Measurements from ENCODE around the gene FARS2.
"Not testable (repeated sequence)": the region's sequence is repeated elsewhere in the genome, so short reads cannot be mapped to it uniquely, and the experiment has no call there.

The FARS2 gene

DNA sequence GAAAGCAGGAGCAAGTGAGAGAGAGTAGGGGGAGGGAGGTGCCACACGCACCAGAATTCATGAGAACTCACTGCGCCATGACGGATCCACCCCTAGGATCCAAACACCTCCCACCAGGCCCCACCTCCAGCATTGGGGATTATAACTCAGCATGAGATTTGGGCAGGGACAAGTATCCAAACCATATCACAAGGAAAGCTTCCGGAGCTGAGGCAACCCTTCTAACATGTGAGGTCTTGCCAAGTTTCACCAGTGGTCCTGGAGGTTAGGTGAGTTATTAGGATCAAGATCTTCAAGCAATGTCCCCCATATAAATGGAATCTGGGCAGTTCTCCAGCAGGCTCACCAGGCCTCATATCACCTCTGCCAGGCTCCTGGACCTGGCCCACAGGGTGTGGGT is 437.0 kb downstream of the FARS2 start:
- DNase-seq (ENCODE audit: low read depth): no peak

DNA sequence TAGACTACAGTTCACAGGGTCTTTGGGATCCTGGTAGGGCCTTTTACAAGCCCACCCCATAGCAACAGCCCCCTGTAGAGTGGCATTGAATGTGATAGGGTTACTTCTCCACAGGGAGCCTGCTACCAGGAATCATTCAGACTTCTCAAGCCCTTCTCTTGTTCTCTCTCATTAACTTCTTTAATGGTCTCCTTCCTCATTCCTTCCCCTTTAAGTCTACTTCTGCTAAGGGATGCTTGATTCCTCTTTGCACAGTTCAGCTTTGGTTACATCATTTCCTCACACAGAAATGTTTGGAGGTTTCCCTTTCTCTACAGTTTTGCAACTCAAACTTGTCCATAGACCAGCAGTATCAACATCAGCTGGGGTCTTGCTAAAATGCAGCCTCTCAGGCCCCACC is 437.8 kb downstream of the FARS2 start:
- DNase-seq (ENCODE audit: low read depth): not testable (repeated sequence)

DNA sequence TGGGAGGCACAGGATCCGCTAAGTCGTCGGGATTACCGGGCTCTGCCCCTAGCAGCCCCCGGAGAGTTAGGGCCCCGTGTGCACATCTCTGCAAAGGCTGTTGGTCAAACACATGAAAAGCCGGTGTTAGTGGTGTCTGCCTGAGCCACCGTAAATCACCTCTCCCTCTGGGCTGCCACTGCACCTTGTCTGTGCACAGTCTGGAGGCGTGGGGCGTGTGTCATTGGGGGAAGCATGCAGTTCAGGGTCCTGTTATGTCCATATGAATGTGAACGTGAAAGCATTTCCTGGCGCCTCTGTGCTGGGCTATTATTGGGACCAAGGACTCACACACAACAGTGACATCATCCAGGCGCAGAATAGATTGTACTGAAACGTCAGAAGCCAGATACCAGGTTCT is 439.9 kb downstream of the FARS2 start:
- DNase-seq (ENCODE audit: low read depth): no peak

DNA sequence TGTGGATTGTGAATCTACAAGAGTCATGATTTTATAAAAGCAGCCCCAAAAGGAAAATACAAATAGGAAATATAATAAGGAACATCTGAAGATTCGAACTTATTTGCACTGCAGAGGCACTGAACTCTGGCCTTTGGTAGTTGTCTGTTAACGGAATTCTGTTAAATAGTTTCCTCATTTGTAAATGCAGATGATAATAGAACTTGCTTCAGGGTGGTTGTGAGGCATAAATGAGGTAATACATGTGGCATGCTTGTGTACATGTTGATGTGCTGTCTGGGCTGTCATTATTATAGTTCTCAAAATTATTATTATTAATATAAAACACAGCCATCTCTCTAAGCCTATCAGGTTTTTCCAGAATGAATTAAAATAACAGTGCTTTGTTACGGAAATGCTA is 443.4 kb downstream of the FARS2 start:
- DNase-seq (ENCODE audit: low read depth): no peak

DNA sequence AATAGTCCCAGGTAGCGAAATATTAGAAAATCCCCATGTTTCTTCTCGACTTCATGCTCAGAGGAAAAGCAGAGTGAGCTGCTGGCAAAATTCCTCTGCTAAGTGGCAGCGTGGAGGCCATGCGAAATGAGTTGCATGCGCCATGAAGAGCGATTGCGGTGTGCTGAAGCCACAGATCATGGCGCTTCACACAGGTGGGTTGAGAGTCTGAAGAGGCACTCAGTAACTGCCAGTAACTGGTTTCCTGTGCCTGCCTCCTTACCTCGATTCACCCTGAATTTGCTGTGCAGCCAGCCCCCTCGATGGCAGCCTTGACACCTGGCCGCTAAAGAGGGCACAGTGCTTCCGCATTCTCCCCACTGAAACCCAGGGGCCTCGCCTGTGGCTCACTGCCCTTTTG is 443.9 kb downstream of the FARS2 start:
- DNase-seq (ENCODE audit: low read depth): no peak

DNA sequence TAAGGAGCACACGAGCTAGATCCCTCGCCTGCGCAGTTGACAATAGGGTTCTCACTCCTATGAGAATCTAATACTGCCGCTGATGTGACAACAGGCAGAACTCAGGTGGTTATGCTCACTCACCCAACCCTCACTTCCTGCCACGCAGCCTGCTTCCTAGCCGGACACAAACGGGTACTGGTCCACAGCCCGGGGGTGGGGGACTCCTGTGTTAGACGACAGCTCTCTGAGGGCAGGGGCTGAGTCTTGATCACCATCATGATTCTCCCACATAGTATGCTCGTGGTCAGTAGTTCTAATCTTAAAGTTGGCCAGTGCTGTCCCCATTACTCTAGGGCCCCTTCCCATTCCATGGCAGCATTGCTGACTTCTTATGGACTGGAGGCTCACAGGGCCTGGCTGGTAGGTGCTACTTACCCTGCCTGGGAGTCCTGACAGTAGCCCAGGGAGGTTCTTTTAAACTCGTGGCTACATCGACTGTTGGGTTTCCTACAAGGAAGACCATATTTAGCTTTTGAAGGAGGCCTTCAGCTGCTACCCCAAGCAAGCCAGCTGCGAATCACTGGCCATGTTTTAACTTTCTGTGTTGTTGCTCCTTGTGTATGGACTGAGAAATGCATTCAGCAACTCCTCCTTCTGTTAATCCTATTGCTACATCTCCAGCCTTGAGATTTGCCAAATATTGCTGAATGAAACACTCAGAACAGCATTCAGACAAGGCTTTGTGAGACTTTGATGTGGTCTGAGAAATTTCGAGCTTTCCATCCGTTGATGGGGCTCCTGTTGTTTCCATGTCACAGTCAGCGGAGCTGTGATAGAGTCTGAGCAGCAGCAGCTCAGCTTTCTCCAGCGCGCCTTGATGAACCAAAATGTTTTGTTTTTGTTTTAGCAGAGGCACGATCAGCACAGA is 445.1 kb downstream of the FARS2 start:
- no peak for DNase-seq (ENCODE audit: low read depth)

DNA sequence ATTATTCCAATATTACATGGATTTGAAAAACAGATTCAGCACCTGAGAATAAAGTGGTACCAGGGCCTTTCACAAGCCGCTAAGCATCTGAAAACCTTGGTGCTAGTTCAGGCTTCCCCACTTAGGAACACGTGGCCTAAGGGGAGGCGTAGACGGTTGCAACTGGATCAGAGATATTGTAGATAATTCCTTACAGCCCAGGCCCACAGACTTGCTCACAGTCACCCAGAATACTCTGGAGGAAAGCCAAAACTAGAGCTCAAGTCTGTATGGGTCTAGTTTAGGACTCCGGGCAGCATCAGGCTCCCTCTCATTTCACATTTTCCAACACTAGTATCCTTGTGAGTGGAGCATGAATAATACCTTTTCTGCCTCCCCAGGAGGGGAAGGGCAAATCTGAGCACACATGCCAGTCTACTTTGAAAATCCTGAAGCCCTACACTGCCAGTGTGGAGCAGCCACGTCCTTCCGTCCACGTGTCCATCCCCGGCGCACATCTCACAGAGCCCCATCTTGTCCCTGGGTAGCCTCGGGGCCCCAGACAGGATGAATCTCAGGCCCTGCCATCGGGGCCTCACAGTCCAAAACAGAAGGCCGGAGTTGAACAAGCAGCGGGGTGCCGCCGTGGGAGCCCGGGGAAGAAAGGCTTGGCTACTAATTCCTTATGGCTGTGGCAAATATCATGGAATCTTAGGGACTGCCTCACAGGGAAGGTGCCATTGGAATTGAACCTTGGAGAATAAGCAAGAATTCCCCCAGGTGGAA is 446.1 kb downstream of the FARS2 start:
- DNase-seq (ENCODE audit: low read depth): no peak

DNA sequence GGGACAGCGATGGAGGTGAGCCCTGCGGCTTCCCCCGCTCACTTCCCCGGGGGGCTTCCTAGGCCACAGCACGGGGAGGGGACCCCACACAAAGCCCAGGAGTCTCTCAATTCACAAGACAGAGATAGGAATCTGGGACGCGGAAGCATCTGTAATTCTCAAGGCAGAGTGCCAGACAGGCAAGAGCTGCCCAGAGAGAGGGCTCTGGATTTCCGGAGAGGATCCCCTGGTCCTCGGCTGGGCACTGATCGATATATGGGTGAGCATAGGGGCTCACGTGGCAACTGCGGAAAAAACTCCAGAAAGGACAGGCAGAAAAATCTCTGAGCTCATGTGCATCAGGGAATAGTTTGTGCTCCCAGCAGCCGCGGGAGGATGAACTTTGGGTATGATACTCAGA is 449.2 kb downstream of the FARS2 start:
- no peak for DNase-seq (ENCODE audit: low read depth)

DNA sequence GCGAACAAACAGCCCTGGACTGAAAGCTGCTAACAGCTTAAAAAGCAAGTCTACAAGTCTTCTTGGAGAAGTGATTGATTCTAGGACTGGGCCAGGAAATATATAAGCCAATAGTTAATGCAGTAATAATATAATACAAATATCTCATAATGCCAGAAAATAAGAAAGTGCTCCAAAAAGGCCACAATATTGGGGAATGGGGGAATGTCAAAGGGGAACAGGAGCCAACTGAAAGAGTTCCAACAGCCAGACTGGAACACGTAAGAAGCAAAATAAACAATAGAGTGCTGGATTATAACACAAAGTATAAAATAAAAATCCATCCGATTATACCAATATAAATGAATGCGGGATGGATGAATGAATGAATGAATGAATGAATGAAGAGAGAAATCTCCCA is 449.6 kb downstream of the FARS2 start:
- DNase-seq (ENCODE audit: low read depth): no peak

DNA sequence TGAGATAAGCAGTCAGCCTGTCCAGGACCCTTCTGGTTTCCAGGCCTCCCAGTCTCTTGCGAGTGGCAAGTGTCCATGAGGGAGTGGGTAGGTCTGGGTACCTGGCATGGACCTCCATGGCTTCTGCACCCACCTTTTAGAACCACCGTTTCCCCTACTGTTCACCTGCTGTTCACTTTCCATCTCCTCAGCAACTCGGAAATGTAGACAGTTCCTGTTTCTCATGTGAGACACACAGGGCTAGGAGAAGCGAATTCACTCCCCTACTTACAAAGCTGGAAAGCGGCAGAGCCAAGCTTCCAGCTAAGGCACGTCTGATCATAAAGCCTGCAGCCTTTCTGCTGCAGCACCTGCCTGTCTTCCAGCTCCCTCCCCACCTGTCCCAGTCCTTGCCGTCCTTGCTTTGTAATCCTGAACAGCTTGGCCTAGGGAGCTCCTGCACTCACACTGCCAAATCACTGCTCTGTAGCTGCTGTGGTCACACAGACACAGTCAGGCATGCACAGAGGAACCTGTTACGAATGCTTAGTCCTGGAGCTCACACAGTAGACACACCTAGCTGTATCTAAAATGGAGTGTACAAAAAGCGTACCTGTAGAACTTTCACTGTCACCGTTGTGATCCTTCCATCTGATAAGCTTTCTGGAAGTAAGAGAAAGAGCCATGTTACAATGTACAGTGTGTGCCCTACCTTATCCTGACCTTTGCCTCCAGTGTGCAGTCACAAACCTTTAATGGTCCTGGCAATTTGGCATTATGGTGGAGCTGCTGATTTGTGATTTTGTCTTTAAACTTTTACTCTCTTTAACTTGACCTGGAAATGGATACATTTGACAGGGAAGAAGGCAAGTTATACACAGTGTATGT is 451.3 kb downstream of the FARS2 start:
- DNase-seq (ENCODE audit: low read depth): no peak

DNA sequence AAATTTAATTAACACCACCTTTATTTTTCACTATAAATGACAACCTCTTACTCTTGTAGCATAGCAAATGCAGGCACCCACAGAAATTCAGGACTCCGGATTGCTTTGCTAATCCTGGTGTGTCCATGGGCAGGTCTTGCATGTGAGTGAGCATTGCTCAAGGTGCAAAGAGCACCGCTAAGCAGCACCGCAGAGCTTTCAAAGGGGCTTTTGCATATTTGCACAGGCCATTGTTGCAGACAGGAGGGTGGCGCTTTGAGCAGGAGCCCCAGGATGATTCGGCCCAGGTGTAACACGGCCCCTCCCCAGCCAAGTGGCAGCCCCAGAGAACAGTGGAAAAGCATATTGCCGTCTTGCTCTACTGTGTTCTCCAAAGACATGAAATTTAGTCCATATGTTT is 452.2 kb downstream of the FARS2 start:
- DNase-seq (ENCODE audit: low read depth): no peak

DNA sequence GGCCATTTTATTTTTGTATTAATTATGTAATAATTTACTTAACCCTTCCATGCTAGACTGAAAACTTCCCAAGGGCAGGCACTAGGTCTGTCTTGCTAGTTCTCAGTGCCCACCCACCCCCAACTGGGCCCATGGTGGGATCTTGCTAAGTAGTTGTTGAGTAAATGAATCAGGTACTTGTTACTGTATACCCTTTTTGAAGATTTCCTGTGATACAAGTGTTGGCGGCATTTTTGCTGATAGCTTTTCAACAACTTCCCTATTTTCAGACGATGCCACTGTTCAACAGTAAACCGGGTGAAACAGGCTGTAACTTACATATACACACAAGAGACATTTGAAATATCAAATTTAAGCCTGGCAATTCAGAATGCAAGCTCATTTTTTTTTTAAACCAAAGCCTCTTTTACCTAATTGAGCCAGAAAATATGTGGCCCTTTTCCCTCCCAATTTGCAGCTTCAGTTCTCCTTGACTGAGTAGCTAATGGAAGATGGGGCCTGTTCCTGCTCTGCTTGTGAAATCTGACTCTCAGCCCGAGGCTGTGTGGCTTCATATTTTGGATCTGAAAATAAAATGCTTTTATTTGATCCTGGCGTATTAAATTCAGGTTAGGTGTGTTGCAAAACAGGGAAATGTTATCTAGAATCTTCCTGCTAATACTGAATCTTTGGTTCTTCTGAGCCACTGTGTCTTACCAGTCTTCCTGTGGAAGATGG is 457.1 kb downstream of the FARS2 start:
- DNase-seq (ENCODE audit: low read depth): no peak

DNA sequence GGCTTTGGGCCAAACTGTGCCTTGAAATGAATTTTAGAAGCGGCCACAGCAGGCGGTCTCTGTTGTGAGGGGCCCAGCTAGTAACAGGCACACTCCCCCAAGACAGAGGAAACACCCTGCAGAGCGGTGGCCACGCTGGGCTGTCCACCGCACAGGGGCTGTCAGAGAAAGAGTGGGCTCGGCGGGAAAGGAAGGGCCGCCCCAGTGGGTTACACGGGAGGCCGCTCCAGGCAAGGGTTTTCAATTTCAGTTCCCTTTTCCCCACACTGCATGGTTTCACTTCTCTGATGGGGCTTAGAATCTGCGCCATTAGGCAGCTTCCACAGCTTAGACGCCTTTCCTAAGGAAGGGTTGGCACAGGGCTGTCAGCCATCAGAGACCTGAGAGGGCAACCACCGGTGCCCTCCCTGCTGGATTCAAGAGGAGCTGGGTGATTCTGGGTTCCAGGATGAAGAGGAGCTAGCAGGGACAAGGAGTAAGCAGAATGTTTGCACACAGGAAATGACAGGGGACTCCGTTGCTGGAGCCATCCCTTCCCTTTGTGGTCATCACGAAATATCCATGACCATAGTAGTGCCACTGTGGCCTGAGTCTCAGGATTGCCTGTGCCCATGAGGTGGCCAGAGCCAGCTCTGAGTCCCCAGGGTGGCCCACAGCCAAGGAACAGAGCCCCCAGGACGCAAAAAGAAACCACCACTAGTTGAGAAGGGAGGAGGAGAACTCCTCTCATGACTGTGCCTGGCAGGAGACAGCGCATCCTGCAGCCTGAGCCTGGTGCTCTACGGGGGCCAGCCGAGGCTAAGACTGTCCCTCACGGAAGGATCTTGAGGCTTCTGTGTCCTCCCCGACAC is 462.8 kb downstream of the FARS2 start:
- DNase-seq (ENCODE audit: low read depth): no peak

DNA sequence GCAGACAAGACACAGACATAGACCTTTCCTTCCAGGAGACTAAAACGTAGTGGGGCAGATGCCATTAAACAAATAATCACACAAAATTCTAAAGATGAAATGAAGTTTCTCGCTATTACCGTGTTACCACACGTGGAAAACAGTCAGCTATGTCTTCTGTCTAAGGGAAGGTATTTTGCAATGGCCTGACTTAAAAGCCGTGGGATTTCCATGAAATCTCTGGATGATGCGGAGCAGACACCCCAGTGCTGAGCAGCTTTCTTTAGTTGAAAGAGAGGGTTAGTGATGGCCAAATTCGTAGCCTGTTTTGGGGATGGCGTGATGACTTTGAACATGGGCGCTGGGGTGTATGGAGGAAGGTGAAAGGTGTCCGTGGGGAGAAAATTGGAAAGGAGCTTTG is 463.6 kb downstream of the FARS2 start:
- DNase-seq (ENCODE audit: low read depth): no peak

DNA sequence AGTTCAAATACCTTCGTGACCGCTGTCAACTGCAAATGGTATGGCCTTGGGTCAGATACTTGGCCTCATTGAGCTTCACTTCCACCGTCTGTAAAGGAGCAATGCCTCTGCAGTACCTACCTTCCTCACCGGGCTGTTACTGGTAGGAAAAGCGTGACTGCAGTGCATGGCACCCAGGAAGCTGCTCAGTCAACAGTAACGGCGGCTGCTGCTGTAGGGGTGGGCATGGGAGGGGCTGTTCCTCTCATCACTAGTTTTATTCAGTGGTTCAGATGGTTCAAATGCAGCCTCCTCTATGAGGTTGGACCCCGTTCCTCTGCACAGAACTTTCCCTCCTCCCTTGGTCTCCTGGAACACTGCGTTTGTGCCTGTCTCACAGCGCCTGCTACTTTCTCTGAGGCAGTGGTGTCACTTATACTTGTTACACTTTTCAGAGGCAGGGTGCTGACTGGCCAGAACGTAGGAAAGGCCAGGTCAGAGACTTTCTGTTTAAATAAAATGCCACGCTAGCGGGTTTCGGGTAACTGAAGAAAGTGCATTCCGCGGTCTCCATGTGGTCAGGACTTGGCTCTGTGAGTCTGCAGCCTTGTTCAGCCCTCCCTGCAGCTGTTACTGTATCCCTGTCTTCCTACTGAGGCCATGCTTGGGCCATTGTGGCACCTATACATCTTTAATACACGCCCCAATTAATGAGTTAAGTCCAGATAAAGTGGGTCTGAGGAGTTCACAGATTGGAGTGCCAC is 465.8 kb downstream of the FARS2 start:
- no peak for DNase-seq (ENCODE audit: low read depth)

DNA sequence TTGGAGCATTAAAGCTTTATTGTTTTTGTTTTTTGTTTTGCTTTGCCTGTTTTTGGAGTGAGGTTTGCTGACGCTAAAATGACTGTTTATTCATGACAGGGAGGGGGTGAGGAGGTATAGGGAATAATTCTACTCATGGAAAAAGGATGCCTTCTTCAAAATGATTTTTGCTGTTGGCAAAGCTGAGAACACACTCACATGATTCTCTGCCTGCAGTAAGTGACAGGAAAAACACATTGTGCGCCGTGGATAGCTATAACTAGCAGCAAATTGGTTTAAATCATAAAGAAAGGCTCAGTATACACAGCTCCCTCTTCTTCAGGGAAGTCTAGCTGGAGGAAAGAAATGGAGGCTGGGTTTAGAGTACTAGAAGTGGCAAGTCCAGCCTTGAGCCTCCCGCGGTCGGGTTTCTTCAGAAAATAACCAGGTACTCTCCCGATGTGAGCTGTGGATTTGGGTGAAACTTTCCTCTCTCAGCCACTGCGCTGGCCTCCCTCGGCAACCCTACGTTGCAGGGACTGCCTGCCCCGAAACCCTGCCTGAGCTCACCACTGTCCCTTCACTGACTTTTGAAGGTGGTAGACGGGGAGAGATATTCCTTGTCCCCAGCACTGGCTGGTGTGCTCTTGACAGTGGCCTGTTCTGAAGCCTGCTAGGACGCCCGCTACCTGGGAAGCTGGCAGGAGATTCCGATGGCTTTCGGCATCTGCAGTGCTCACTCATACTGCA is 467.2 kb downstream of the FARS2 start:
- DNase-seq (ENCODE audit: low read depth): no peak

DNA sequence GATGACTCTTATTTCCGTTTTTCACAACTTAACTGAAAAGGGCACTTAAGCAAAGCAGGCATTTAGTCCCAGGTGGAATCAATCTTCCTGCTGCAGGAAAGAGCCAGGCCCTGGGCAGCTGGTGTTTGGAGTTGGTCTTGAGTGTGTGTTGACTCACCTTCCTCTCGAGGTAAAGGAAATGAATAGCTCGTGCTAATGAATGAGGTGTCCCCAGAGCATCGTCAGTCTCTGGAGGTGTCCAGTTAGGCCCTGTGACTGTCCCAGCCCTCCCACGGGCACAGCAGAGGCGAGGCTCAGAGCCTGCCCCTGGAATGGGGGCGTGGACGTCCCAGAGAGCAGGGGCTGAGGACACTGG is 467.7 kb downstream of the FARS2 start:
- DNase-seq (ENCODE audit: low read depth): no peak

DNA sequence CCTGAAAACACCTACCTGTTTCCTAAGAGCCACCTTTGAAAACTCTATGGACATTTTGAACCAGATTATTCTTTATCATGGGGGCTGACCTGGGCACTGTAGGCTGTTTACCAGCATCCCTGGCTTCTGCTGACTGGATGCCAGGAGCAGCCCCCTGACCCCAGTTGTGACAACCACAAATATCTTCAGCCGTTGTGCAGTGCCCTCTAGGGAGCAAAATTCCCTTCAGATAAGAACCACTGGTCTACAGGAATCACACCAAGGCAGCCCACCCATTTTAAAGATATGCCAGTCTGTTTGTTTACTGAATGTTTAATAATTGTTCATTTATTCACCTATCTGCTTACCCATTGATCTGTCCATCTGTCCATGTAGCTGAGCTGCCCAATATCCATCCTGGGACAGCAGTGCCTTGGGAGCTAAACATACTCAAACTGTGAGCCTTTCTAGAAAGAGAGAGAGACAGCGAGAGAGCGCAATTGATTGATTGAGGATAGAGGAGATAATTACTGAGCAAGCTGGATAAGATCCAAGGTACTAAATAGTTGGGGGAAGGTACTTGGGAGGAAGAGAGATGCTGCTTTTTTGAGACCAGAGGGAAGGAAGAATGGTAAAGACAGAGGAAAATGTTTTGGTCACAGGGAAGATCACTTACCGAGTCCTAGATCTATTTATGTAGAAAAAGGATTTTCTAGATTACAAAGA is 468.7 kb downstream of the FARS2 start:
- no peak for DNase-seq (ENCODE audit: low read depth)

Data from T follicular helper cell (primary cell).